GM12875 (cell line): ENCODE results near the gene POLR1A.

Experiments used
- H3K4me3 ChIP-seq: one replicate; pipeline ENCODE4 v1.5.1; 2011; ENCODE audit warnings: low read depth, low read length, control low read depth
- TF ChIP-seq, protein P1 (sequence below): IDR thresholded peaks from 2 replicates; pipeline ENCODE4 v1.5.1; 2011; ENCODE audit warnings: low read depth, mild to moderate bottlenecking, control low read depth, inconsistent platforms, low read length, moderate library complexity, borderline replicate concordance; ENCODE audit not compliant: insufficient read depth

Gene POLR1A

DNA sequence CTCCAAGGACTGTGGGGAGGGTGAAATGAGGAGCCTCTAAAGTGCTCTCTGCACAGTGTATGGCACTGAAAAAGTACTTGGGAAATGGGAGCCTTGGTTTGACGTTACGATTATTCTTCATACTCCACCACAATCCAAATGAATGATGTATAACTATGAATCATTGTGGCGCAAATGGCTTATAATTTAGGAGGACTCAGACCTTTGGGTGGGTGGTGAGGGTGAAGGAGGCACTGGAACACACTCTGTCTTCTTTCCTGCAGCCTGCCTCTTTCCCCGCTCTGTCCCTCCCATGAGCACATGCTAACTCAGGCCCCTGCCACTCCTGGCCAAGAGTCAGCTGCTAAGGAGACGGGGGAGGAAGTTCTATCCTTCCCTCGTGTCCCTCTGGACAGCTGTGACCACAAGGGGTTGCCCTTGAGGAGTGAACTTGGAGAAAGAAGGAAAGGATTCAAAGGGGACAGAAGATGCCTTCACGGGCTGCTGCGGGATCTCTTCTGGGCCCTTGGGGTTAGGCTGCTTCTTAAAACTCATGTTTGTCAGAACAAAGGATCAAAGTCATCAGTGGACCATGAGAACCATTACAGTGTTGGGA is 36.5 kb downstream of the POLR1A start:
- TF ChIP-seq, protein P1, sequence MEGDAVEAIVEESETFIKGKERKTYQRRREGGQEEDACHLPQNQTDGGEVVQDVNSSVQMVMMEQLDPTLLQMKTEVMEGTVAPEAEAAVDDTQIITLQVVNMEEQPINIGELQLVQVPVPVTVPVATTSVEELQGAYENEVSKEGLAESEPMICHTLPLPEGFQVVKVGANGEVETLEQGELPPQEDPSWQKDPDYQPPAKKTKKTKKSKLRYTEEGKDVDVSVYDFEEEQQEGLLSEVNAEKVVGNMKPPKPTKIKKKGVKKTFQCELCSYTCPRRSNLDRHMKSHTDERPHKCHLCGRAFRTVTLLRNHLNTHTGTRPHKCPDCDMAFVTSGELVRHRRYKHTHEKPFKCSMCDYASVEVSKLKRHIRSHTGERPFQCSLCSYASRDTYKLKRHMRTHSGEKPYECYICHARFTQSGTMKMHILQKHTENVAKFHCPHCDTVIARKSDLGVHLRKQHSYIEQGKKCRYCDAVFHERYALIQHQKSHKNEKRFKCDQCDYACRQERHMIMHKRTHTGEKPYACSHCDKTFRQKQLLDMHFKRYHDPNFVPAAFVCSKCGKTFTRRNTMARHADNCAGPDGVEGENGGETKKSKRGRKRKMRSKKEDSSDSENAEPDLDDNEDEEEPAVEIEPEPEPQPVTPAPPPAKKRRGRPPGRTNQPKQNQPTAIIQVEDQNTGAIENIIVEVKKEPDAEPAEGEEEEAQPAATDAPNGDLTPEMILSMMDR, result no peak
- no peak overlapping the region for H3K4me3 ChIP-seq

DNA sequence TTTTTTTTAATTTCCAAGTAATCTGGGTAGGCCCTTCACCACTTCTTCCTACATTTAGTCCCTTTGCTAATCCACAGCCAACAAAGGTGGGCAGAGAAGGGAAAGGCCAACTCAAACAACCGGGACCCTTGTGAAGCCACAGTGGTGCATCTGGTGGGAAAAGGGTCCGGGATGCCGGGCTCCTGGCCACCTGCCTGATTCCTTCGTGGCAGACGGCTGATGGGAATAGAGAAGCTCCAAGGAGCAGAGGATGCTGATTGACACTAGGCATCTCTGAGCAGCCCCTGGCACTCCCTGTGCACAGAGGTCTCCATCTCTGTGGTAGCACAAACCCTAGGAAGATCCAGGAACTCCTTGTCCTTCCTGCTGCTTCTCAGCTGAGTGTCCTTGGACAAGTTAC is 37.0 kb downstream of the POLR1A start:
- TF ChIP-seq, protein P1, result no peak
- no peak overlapping the region for H3K4me3 ChIP-seq

DNA sequence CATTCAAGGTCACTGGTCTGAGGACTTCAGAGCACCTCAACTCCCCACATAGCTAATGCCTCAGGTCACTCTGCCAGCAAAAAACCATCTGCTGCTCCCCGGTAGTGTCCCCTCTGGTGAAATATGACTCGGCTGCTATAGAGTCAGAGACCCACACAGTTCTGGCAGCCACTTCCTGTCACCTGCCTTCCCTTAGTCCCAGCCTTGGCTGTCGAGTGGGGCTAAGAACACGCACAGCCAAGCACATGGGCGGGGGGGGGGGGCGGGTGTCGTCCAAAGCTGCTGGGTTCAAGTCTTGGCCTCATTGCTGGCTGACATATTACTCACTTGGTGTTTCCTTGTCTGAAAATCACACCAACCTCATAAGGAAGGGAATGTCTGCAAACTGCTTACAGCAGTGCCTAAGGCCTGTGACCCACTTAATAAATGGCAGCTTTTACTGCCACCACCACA is 37.5 kb downstream of the POLR1A start:
- no peak overlapping the region for H3K4me3 ChIP-seq
- TF ChIP-seq, protein P1, result no peak

DNA sequence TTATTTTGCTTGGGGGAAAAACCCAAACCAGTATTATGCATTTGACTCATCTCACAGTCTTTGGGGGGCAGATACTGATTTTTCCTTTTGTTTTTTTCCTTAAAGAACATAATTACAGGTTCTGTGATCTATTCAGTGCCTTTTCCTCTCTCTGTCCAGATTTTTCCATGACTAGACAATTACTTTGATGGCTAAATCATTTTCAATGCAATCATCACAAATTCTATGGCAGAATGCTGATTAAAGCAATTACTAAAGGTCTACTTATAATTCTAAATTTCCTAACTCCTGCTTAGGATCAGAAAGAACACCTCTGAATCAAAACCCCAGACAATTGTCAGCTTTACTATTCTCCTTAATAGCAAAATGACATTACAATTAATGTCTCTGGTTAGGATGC is 38.8 kb downstream of the POLR1A start:
- no peak overlapping the region for H3K4me3 ChIP-seq
- TF ChIP-seq, protein P1, result no peak

DNA sequence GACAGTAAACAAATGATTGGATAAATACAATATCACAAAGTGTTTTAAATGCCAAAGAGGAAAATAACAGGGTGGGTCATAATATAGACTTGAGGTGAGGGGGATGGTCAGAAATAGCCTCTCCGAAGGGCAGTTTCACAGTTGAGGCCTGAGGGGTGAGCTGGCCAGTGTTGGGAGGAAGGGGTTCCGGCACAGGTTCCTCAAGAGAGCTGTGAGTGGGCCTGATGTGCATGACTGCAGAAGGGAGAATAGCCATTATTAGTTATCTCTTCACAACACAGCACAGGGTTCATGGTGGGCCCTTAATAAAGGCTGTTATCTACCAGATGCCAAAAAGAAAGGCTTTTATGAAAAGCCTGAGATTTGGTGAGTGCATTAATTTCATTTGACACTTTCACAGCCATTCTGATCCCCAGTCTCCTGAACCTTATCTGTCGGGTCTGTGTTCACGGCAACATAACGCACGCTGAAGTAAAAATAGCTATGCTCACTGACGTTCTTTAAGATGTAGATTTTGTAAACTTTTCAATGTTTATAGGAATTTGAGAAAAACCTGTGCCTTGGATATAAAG is 39.6 kb downstream of the POLR1A start:
- TF ChIP-seq, protein P1, result no peak
- H3K4me3 ChIP-seq, result no peak overlapping the region

DNA sequence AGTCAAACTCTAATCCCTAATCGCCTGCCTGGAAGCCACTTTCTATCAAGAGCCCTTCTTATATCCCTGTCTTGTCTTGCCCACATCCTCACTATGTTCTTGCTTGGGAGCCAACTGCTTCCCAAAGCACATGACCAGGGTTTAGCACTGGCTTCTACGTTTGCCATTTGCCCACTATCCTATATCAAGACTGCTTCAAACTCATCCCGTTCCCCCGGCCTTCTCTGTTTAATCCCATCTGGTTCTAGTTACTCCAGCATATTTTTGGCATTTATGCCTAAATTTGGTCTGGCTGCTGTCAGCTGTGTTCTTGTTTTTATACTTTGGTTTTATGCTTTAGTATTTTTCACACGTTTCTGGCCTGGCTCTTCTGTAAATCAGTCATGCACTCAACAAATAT is 40.2 kb downstream of the POLR1A start:
- TF ChIP-seq, protein P1, result no peak
- no peak overlapping the region for H3K4me3 ChIP-seq

DNA sequence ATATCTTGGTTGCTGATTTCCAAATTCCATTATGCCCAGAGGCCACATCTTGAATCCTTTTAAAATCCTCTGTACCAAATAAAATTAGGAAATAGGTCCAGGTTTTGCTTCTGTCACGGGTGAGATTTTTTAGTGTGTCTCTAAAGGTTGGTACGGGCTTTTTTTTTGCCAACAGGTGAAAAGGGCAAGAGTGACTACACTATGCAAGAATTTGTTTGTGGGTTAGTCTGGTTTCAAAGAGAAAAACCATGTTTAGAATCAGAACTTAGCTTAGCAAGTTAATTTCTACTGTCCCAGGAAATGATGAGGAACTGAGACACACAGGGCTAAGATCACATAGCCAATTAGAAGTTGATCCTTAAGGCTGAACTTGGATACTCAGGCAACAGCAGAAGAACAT is 41.7 kb downstream of the POLR1A start:
- TF ChIP-seq, protein P1, result no peak

More for the DNA sequence above, 41.7 kb downstream of the POLR1A start:
- no peak overlapping the region for H3K4me3 ChIP-seq
